GM18502 (cell line): ENCODE measurements around the gene PAFAH1B2.

Source experiments
- ATAC-seq: cut with Tn5 transposase; IDR thresholded peaks from one replicate; pipeline ENCODE4 v1.9.1; 2021; ENCODE audit warnings: mild to moderate bottlenecking; ENCODE audit not compliant: unreplicated experiment, poor library complexity

PAFAH1B2 gene

DNA sequence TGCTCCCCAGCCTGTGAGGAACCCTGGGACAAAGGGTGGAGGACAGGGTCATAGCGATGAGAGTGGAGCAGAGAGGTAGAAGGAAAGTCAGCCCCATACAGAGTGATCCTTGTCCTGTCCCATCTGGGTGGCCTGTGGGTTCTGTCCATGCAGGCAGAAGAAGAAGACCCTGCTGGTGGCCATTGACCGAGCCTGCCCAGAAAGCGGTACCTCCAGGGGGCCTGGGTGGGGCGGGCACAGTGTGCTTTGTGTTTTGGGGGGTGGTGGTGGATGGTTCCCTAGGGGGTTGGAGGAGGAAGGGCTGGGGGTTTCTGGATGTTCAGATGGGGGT is 42.3 kb downstream of the PAFAH1B2 start:
- no peak for ATAC-seq

DNA sequence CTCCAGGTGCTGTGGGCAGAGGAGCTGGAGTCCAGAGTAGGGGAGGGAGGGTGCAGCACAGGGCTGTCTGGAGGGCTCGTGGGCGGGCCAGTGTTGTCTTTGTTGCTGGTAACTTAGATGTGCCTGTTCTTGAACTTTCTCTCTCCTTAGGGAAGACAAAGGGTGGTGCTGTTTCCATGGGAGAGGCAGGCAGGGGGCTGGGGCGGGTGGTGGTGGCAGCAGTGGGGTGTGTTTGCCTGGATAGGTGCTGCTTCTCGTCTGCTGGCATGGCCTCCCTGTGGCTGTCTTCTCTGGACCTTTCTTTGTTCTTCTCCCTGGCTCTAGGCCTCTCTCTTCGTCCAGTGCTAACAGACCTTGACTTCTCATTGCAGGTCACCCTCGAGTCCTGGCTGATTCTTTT is 42.9 kb downstream of the PAFAH1B2 start:
- ATAC-seq, result no peak

DNA sequence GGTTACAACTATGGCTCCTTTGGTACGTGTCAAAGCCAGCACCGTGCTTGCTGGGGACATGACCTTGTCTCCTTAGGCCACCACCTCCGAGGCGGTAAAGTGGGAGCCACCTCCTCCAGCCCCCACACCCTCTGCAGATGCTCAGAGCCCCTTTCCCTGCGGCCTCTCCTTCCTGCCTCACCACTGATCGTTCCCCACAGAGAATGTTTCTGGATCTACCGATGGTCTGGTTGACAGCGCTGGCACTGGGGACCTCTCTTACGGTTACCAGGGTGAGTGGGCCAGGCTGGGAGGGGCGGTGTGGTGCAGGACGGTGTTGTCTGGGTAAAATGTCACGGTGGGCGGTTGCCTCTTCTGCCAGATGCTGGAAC is 43.3 kb downstream of the PAFAH1B2 start:
- no peak for ATAC-seq

DNA sequence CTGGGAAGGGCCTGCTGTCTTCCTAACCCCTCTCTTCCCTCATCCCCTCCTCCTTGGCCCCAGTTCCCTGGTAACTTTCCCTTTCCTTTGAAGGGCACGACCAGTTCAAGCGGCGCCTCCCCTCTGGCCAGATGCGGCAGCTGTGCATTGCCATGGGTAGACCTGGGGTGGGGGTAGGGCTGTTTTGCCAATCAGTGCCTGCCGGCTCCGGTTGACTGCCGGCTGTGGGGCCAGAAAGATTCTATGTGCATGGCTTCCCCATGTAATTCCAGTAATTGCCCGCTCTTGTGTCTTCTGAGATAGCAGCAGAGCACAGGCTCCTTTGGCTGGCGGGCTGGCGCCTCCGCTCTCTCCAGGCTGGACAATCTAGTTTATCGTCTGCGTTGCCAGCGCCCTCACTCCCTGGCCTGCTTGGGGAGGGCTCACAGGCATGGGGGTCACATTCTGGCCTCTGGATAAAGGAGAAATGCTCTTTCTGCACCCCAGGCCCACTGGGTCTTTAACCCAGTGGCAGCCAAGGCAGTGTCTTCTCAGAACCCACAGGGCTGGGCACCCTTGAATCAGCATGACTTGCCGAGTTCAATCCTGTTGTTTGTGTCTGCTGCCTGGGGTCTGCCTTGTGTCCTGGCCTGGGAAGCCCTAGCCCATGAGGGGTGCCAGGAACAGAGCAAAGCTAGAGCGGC is 43.9 kb downstream of the PAFAH1B2 start:
- no peak for ATAC-seq

DNA sequence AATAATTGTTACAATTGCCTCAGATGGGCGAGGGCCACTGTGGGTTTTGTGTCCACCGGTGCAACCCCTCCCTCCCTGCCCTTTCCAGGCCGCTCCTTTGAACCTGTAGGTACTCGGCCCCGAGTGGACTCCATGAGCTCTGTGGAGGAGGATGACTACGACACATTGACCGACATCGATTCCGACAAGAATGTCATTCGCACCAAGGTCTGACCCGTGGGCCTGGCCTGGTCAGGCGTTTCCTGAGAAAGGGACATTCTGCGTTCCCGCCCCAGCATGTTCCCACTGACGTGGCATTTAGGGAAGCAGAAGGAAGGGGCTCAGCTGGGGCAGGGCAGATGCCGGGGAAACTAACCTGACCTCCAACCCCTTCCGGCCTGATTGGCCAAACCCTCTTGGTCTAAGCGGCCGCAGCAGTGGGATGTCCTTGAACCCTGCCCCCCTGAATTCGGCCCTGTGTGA is 44.6 kb downstream of the PAFAH1B2 start:
- ATAC-seq, result no peak

DNA sequence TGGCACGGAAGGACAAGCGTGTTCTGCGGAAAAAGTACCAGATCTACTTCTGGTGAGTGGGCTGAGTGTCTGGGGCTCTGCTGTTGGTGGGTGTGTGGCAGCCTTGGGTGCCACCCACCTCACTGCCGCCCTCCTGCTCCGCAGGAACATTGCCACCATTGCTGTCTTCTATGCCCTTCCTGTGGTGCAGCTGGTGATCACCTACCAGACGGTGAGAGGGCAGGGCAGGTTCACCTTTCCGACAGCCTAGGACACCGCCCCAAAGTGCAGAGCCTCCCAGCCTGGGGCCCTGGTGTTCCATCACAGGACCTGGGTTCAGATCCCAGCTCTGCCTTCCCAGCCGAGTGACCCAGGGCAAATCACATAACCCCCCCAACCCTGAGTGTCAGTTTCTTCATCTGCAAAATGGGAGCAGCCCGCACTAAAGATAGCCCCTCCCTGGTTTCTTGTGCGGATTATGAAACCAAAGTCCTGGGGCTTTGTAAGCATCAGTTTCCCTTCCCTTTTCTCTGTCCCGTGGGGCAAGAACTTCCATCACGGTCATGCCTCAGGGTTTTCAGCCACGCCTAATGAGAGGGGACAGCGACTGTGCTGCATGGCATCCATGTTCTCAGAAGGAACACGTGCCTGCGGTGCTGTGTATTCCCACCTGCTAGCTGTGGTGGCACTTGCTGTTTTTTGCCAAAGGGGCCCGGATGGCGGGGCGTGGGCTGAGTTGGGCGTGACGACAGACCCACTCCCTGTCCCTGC is 45.3 kb downstream of the PAFAH1B2 start:
- peak; percentile 64 for ATAC-seq

DNA sequence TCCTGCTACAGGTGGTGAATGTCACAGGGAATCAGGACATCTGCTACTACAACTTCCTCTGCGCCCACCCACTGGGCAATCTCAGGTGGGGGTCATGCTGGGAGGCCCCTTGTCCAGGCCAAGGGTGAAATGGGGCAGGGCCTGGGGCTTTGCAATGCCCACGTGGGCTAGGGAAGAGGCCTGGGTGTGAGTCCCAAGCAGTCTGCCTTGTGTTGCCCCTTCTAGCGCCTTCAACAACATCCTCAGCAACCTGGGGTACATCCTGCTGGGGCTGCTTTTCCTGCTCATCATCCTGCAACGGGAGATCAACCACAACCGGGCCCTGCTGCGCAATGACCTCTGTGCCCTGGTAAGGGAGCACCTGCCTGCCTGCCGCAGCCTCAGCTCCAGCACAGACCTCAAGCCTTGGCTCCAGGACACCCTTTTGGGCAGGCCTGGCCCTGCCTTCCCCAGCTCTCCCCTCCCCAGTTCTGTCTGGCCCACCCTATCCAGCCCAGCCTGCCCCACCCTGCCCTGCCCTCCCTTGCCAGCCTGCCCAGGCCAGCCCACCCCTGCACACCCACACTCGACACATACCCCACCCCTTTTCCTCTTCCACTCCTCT is 46.0 kb downstream of the PAFAH1B2 start:
- no peak for ATAC-seq

DNA sequence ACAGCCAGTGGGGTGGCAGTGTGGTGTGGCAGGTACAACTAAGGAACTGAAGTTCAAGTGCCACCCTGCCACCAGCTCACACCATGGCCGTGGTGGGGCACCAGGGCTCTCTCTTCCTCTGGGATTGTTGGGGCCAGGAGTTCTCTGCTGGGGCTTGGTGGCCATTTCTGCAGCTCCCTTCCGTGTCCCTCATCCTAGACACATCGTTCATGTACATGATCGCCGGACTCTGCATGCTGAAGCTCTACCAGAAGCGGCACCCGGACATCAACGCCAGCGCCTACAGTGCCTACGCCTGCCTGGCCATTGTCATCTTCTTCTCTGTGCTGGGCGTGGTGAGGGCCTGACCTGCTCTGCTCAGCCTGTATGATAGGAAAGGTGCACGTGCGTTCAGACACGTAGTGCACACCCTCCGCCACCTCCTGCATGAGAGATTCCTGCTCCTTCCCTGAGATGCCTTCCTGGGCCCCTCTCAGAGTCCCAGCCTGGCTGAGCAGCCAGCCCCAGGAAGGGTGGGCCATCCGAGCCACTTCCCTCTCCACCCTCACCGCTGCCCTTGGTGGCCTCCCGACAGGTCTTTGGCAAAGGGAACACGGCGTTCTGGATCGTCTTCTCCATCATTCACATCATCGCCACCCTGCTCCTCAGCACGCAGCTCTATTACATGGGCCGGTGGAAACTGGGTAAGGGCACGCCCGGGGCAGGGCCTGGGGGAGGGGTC is 47.8 kb downstream of the PAFAH1B2 start:
- ATAC-seq, result no peak

DNA sequence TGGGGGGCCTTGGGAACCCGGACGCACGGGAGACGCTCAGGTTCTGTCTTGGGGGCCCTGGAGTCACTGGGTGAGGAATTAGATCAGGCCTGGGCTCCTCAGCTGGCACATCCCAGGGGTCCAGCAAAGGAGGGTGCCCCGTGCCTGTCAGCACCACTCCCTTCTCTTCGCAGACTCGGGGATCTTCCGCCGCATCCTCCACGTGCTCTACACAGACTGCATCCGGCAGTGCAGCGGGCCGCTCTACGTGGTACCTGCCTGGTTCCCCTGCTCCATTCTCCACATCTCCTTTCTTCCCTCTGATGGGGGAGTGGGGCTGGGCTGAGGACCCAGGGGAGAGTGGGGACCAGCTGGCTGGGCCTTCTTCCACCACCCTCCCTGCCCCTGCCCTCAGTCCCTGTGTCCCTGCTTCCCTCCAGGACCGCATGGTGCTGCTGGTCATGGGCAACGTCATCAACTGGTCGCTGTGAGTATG is 48.4 kb downstream of the PAFAH1B2 start:
- ATAC-seq, result no peak

DNA sequence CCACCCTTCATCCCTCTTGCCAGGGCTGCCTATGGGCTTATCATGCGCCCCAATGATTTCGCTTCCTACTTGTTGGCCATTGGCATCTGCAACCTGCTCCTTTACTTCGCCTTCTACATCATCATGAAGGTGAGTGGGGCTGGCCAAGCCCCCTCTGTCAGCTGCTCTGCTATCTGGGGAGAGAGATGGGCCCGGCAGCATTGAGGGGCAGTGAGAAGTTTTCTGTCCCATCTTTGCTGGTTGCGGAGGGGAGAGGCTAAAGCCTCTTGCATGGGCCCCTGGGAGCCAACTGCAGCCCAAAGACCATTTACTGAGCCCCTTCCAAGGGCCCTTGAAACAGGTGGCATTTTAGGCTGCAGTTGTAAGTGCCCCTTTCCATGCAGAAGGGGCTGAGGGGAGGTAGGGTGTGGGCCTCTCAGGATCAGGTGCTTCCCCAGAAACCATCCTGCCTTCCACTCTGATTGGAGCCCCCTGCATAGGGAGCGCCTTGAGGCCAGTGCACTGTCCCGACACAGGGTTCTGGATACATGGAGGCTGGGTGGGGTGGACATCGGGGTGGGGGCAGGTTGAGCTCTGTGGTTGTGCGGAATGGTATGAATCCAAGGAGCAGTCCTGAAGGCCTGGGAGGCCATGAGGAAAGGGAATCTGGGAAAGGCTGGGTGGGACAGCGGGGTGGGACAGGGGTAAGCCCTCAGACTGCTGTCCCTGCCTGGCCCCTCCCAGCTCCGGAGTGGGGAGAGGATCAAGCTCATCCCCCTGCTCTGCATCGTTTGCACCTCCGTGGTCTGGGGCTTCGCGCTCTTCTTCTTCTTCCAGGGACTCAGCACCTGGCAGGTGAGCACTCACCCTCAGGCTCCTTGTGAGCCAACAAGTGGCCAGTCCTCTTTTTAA is 49.3 kb downstream of the PAFAH1B2 start:
- ATAC-seq, result no peak

DNA sequence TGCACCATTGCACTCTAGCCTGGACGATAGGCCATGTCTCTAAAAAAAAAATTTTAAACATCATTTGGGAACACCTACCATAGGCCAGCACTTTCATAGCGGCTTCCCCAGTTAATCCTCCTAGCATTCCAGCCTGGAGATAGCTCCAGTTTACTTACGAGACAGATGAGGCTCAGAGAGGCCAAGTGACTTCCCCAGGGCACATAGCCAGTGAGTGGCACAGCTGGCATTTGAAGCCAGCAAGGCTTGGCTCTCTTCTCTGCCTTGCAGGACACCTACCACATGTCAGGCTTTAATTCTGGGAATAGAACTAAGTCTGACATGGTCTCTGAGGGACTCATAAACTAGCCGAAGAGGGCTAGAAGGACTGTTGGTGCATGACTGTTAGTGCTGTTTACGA is 50.2 kb downstream of the PAFAH1B2 start:
- no peak for ATAC-seq

DNA sequence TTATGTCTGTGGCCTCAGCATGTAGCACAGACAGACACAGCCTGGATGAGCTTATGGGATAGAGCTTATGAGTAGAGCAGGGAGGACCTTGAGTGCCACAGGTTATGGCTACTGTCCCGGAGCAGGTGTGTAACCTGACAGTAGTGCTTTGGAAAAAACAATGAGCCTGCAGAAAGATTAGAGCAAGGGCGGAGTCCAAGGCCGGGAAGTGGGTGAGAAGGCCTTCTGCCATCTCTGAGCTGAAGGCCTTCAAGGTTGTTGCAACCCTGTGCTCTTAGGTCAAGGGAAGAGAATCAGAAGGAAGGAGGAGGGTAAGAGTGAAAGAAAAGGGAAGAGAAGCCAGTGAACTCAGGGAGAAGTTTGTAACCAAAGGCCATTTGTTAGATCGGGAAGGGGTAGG is 51.2 kb downstream of the PAFAH1B2 start:
- no peak for ATAC-seq

DNA sequence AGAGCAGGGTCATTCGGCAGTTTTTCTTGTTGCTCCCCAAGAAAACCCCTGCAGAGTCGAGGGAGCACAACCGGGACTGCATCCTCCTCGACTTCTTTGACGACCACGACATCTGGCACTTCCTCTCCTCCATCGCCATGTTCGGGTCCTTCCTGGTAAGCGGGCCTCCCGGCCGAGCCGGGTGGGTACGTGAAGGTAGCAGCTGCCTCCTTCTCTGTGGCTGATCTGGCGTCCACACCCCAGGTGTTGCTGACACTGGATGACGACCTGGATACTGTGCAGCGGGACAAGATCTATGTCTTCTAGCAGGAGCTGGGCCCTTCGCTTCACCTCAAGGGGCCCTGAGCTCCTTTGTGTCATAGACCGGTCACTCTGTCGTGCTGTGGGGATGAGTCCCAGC is 51.7 kb downstream of the PAFAH1B2 start:
- ATAC-seq, result no peak

DNA sequence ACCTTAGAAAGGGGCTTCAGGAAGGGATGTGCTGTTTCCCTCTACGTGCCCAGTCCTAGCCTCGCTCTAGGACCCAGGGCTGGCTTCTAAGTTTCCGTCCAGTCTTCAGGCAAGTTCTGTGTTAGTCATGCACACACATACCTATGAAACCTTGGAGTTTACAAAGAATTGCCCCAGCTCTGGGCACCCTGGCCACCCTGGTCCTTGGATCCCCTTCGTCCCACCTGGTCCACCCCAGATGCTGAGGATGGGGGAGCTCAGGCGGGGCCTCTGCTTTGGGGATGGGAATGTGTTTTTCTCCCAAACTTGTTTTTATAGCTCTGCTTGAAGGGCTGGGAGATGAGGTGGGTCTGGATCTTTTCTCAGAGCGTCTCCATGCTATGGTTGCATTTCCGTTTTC is 52.9 kb downstream of the PAFAH1B2 start:
- ATAC-seq, result no peak

DNA sequence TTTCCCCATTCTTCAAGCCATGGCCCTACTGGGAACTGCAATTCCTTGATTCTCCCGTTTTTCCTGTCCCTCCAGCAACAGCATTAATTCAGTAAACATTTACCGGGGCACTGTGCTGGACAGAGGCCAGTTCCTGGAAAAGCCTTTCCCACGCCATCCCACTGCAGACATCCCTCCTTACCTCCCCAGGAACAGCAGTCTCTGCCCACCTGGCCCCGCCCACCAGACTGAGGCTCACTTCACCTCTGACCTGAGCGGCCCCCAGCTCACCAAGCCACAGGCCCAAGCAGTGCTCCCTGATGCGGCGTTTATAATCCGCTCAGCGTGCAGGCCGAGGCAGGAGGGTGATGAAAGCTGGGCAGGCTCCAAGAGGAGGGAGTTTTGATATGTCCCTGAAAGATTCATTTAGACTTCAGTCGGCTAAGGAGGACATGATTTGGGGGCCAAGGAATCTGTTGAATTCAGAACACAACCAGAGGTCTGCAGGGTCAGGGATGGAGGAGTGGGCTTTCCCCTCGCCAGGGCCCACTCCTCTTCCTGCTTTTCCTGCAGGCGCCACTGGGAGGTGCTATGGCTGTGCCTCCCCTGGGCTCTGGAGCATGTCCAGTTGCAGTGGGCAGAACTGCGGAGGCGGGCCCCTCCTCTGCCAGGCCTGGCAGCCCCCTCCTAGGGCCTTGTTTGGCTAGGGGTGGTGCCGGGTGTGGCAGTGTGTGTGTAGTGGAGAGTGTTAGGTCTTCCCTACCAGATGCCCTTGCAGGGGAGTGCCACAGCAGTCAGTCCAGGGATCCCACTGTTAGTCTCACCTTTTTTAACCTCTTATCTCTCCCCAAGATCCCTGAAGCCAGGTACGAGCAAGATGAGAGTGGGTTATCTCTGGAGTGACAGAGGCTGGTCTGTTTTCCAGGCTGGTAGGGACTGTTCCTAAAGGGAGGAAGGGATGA is 53.7 kb downstream of the PAFAH1B2 start:
- no peak for ATAC-seq

DNA sequence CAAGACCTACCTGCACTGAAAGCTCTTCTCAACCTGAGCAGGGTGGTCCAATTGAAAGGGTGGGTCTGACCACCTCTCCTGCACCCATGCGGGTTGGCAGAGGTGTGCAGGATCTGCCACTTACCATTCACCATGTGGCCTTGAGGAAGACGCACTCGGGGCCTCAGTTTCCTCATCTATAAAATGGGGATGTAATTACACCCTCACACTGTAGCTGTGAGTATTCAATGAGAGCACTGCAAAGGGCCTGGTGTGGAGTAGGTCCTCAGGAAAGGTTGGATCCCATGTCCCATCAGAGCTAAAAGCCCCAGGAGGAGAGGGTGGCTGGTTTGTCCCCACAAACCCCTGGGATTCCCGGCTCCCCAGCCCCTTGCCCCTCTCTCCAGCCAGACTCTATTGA is 54.5 kb downstream of the PAFAH1B2 start:
- no peak for ATAC-seq

DNA sequence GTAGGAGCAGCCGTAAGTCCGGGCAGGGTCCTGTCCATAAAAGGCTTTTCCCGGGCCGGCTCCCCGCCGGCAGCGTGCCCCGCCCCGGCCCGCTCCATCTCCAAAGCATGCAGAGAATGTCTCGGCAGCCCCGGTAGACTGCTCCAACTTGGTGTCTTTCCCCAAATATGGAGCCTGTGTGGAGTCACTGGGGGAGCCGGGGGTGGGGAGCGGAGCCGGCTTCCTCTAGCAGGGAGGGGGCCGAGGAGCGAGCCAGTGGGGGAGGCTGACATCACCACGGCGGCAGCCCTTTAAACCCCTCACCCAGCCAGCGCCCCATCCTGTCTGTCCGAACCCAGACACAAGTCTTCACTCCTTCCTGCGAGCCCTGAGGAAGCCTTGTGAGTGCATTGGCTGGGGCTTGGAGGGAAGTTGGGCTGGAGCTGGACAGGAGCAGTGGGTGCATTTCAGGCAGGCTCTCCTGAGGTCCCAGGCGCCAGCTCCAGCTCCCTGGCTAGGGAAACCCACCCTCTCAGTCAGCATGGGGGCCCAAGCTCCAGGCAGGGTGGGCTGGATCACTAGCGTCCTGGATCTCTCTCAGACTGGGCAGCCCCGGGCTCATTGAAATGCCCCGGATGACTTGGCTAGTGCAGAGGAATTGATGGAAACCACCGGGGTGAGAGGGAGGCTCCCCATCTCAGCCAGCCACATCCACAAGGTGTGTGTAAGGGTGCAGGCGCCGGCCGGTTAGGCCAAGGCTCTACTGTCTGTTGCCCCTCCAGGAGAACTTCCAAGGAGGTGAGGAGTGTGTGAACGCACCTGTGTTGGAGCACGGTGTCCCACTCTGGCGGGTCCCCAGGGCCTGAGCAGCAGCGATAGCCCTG is 55.2 kb downstream of the PAFAH1B2 start, which contains the start of gene TAGLN:
Gene TAGLN, plus strand, starts transcription at position 318 of the 863 bp plus-strand sequence. CDS start 3,644 bp downstream, outside the sequence.
- ATAC-seq, result no peak
